Right hindlimb (tissue), 1 donor: ENCODE data around the gene LRAT.
"Not testable (repeated sequence)": the region's sequence is repeated elsewhere in the genome, so short reads cannot be mapped to it uniquely, and the experiment has no call there.

ENCODE experiments used
- DNase-seq: peaks from one replicate; pipeline ENCODE4 v3.0.0-alpha.2; 2018

LRAT gene

DNA sequence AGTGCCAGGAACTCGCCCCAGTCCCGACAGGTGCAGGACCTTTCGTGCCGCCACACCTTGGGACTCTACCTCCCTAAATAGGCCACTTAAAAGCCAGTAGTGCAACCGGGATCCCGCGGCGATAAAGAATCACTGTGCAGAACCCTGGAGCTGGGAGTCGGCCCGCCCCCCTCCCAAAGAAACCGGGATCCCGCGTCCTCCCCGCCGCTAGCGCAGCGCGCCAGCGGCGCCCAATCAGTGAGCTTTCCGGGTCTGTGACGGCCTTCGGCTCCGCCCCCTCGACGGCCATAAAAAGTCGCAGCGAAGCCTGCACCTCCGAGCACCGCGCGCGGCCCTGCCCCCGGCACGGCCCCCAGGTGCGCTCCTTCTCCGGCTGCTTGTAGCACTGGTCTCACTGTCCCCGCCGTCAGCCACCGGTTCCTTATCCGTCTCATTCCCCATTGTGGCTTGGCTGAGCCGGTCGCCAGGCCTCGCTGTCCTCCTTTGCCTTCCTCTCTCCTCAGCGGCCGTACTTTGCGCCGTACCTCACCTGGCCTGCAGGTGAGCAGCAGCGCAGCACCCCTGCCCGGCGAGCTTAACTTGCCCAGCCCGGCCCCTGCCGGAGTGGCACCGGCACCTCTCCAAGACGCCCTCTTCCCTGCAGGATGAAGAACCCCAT lies at the start of gene LRAT:
LRAT (plus strand) TSS at position 318 of the 658 bp plus-strand sequence; CDS start at position 645, 327 bp downstream.
- peak; percentile 48 for DNase-seq

DNA sequence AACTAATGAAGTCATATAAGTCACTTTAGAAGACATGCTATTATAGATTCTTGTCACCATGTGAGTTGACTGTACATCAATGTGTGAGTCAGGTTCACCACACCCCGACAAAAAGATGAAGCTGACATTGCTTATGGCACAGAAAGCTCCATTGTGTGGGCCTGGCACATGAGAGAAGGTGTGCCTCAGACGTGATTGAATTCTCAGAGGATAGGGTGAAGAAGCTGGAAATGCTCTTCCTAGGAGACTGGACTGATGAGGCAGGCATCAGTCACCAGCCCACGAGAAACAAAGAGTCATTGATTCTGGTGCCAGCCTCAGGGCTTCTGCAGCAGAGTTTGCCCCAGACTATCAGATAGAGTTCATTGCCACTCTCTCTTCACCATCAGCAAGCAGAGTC lies 35.9 kb upstream of the LRAT start:
- DNase-seq: no peak

DNA sequence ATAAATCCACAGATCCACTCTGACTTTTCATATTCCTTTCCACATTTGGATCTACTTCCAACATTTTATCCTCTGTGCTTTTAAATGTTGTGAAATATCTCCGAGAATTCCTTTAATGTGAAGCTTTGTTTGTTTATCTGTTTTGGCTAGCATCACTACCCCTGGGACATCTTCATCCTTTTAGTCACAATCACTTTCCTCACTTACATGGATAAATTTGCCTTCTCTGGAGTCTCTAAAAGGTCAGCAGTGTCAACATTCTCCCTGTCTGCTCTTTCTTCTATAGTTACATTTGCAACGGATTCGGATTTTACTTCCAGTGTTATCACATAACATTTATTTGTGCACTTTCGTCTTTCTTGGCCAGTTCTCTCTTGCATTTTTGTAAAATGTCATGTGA lies 34.2 kb upstream of the LRAT start:
- no peak for DNase-seq

DNA sequence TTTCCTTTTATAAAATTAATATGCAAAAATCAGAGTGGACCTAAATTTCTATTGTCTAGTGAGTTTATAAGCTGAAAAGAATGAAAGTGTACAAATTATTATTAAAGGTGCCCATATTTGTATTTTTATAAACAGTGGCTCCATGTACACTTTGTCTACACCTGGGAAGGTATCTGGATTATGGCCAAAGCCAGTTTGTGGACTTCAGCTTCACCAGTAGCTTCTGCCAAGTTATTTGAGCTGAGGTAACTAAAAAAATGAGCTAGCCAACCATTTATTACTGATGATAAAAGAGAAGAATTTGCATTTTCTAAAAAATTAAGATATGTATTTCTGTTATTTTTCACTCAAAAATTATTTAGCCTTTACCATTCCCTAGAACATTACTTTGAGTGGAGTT lies 32.3 kb upstream of the LRAT start:
- no peak for DNase-seq

DNA sequence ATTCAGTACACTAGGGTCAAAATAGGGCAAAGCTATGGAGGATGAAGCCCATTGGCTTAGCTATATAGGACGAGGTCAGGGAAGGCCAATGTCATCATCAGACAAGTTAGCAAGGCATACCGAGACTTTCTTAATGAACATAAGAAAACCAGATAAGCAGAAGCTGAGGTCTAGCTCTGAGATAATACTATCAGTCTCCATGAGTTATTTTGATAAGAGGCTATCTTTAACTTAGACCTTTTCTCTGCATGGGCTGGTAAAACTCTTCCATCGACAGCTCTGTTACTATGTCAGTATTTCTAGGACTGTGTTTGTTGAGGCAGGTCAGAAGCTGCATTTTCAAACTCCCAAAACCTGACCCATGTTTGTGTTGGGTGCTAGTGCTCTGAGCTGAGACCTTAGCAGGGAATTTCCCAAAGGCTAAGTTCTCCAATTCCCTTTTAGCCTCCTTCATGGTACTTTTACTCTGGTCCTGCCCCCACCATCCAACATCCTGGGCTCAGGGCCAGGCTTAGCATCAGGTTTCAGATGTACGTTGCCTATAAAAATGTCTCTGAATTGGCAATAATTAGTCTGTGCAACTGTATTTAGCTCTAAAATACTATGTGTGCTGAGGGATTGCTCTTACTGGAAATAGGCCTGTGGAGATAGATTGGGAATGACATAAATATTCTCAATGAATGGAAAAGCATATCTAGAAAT lies 29.3 kb upstream of the LRAT start:
- DNase-seq: no peak

DNA sequence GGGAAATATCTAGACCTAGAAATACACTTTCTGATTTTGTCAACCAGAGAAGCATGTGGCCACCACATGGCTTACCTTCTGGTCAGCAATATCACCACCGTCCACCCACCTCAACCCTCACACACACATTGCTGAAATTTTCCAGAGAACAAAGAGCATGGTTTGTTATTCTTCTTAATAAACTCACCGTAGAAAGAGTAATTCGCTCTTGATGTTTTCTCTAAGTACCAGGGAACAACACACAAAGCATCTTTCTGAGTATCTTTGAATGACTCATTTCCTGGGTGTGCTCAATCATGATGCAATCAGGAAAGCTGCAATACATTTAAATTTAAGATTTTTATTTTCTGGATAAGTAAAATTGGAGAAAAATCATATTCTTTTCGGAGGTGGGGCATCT lies 24.7 kb upstream of the LRAT start:
- DNase-seq: no peak

DNA sequence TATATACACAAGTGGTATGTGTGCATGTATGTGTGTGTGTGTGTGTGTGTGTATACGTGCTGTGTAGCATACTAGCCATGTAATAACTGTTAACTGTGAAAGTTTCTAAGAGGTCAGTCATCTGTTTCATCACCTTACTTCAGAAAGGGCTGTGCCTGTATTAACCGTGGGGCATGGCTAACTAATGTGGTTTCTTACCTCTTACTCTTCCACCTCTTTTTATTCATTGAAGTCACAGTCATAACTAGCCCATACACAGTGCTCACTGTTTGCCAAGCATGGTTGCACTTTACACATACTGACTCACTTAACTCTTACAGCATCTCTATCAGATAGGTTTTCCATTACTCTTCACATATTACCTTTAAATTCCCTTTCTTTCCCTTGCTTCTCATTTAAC lies 23.7 kb upstream of the LRAT start:
- no peak for DNase-seq

DNA sequence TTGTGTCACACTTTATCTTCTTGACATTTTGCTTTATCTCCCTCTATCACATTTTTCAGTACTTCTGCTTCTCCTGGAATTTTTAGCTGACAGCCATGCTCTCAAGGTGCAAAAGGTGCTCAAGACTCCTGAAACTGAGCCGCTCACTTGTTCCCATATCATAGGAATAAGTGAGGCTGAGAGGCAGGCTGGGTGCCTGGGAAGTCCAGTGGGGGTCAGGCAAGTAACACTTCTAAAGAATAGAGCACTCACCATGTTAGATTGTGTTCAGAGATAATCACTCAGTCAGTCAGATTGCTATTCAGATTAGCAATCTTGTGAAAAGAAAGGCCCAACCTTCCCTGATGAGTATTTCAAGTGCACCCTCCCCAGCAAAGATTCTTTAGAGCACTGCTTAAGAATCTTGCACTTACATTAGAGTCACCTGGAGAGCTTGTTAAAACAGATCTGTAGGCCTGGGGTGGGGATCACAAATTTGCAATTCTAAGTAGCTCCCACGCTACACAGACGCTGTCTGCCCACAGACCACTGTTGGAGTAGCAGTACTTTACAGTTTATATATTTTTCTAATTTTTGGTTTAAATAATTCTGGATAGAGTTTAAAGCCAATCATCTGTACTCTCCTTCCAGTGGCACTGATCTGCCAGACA lies 23.1 kb upstream of the LRAT start:
- DNase-seq: no peak

DNA sequence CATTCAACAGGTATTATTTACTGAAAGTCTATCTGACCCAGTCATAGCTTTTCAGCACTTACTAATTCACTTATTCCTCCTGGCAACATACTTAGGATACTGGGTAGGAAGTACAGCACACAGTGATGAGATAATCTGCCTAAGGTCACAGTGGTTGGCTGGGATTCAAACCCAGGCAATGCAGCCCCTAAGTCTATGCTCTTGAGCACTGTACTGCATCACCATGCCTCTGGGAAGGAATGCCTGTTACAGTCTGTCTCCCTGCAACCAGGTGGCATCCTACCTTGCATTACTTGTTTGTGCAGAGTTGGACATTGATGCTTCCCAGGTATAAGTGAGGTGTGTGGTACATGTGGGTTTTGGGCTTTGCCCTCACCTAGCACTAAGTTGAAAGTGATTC lies 21.5 kb upstream of the LRAT start:
- no peak for DNase-seq

DNA sequence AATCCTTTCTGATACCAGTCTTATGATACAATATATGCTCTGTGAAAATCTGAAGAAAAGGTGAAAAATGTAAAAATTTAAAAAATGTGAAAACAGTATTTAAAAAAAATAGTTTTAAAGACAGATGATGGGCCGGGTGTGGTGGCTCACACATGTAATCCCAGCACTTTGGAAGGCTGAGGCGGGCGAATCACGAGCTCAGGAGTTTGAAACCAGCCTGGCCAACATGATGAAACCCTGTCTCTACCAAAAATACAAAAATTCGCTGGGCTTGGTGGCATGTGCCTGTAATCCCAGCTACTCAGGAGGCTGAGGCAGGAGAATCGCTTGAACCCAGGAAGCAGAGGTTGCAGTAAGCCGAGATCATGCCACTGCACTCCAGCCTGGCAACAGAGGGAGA lies 20.2 kb upstream of the LRAT start:
- DNase-seq: not testable (repeated sequence)

DNA sequence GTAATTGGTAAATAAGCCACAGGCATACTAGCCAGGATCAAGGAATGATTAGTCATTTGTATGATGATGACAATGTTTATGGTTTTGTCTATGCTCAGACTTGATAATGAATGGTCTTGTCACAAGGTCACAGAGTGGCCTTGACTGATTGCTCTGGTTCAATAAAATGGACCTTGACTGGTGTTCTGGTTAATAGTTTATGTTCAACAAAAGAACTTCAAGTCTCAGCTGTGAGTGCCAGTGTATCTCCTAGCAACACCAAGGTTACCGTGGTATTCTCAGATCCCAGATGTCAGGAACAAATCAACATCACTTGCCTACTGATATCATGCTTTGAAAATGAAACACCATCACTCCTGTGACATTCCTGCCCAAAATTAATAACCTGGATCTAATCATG lies 16.3 kb upstream of the LRAT start:
- DNase-seq: no peak

DNA sequence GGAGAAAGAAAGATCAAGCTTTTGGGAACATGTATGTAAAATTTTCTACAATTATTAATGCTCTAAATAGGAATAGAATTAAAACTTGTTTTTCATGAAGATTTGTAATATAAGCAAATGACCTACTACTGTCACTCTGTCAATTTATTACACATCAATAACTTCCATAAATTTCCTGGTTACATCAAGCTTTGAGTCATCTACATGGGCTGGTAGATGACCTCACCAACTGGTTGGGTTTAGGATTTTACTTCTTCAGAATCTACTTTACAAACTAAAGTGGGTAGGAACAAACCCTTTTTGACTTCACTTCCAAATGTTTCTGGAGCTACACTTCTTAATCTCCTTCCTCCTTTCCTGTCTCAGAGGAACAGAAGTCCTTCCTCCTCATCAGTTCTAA lies 12.0 kb upstream of the LRAT start:
- no peak for DNase-seq

DNA sequence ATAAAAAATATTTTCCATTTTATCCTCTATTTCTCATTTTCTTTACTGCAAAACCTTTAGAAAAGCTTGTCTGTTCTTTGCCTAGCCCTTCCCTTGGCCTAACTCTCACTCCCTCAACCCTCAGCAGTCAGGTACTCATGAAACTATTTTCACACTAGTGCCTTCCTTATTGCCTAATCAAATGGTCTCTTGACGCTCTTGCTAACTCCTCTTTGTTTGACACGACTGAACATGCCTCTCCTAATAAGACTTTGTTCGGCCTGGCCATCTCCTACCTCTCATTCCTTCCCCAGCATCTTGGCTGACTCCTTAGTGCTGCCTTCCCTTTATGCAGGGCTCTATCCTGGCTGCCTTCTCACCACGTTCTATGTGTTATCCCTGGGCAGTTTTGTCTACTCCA lies 11.1 kb upstream of the LRAT start:
- DNase-seq: no peak

DNA sequence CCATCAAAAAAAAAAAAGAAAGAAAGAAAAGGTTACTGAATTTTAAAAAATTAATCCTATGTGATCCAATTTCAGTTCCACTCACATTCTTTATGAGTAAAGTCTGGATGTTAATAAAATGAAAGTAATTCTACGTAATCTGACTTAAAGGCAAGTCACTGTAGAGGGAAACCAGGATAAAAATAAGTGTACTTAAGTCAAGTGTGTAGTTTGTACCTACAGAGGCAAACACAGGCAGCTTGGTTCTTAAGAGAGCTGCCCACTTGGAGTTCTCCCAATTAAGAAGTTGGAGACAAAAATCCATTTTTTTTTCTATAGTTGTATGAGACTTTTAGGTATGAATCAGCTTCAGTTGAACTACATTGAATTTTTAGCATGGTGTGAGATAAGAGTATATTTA lies 7.0 kb upstream of the LRAT start:
- no peak for DNase-seq

DNA sequence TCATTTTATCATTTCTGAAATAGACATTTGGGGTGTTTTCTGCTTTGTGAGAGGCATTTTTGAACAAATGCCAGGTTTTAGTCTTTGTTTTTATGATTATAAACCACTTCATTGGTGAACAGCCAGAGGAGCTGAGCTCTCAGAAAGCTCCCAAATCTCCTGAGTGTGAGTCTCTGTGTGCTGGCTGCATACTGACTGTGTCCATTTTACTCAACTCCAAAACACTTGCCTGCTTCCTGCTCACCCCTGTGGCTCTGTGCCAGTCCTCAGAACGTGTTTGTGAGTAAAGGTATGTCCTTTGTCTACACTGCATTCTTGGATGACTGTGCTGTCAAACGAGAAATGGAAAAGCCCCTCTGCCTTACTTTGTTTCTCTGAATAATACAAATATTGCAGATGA lies 5.4 kb upstream of the LRAT start:
- DNase-seq: no peak

DNA sequence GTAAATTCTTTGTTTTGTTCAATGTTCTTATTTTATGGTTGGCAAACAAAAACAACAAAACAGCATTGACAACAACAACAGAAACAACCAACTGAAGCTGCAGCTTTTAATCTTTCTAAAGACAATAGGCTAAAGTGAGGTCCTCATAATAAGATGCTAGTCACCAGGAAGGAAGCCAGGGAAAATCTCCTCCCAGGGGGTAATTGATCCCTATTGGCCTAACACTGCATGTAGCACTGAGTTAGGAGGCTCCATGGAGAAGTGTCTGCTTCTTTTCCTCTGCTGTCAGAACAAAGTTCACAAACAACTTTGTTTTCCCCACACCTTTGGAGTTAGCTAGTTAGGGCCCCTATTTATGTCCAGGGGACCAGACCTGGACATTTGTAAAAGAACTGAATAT lies 4.7 kb upstream of the LRAT start:
- DNase-seq: no peak

DNA sequence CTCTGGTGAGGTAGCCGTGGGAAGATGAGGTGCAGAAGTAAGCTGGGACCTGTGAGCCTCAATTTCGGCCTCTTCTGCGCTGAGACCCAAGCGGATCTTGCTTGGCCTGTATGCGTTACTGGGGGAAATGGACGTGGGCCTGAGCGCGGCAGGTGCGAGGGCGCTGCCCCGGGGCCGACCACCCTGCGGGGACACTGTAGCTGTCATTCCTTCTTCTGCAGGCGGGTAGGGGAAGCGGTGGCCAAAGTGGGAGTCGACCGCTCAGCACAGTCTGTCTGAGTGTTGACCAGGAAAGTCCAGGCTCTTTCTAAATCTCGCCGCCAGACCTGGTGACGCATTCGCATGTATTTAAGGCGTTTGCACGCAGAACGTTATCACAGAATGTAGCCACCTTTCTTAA lies 3.3 kb upstream of the LRAT start:
- DNase-seq: no peak

DNA sequence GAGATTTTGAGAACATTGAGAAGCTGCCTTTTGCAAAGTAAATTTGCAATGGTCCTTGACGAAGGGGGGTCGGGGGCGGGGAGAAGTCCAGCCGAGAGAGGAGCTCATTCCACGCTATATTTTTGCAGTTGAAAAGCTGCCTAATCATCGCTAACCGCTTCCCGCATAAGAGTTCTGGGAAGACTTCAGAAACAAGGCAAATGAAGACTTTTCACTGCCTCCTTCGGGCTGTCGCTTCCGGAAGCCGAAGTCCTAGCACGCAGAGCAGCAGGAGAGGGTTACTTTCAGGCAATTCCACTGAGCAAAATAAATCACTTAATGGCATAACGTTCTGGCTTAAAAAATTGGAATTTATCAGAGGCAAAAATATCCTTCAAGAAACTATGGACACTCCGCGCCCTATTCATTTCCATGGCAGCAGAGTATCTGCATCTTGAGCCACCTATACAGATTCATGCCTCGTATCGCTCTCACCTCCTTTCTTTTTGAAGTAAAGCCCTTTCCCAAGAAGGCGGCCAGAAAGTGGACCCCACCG lies 2.6 kb upstream of the LRAT start:
- no peak for DNase-seq

DNA sequence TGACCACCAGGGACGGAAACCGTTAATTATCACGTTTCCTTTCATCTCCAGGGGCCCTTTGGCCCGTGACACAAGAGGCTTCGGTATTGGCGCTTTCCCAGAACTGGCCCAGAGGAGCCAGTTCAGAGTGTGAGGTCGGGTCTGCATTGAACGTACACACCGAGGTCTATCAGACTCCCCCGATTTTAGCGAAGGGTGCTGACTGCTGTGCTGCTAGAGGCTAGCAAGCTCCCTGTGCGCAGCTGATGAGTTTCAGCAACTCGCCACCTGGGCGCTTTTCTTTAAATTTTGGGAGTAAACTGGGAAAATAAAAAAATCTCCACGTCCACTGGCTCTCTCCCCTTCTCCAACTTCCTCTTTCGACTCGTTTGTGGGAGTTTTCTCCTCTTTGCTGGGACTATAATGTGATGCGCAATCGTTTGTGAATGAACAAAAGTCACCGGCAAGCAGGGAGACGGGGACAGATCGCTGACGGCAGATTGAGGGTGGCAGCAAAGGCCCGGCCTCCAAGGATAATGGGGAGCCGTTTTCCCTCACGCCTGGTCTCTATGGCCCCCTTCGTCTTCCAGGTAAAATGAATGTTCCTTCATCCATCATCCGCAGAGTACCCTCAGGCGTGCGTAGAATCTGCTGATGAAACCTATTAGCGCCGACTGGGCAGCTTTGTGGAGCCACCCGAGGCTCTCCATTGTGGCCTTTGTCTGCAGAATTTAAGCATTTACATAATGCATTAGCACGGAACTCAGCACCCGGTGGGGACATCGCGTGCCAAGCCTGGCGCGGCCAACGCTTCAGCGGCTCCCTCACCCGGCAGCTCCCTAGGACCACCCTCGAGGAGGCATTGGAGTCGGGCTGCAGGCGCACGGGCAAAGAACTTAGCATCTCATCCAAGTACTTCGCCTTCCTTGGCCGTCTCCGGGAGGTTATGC lies 1.6 kb upstream of the LRAT start:
- no peak for DNase-seq

DNA sequence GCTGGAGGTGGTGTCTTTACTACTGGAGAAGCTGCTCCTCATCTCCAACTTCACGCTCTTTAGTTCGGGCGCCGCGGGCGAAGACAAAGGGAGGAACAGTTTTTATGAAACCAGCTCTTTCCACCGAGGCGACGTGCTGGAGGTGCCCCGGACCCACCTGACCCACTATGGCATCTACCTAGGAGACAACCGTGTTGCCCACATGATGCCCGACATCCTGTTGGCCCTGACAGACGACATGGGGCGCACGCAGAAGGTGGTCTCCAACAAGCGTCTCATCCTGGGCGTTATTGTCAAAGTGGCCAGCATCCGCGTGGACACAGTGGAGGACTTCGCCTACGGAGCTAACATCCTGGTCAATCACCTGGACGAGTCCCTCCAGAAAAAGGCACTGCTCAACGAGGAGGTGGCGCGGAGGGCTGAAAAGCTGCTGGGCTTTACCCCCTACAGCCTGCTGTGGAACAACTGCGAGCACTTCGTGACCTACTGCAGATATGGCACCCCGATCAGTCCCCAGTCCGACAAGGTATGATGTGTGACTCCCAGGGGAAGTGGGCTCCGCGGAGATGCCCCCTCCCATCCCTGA lies 634 bp downstream of the LRAT start:
- DNase-seq: no peak

DNA sequence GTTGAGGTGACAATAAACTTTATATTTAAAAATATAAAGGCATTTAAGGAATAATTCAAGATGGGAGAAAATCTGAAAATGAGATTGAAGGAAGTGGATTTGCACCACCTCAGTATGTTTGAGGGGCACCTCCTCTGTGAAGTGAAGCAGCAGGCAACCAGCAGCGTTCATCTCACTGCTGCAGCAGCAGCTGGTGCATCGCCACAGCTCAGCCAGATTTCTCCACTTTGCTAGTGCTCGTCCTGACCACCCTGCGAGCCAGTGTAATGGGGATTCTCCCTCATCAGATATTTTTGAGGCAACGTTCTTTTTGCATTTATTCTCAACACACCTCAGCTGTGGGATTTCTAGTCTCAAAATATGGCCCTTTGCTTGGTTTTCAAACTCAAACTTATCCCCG lies 13.9 kb downstream of the LRAT start:
- no peak for DNase-seq

DNA sequence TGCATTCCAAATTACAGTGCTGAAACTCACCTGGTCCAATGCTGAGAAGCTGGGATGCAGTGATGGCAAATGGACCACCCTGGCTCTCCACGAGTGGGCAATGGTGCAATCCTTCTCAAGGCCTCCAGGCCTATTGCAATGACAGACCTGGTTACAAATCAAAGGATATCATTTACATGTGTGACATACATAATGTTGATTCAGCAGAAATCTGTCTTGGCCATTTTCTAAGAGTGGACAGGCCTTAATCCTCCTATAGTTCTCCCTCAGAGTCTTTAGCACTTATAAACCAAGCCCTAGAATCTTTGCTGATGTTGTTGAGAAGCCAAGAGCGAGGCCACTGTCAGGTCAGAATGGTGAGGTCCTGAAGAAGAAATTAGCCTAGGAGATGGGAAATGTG lies 17.1 kb downstream of the LRAT start:
- no peak for DNase-seq

DNA sequence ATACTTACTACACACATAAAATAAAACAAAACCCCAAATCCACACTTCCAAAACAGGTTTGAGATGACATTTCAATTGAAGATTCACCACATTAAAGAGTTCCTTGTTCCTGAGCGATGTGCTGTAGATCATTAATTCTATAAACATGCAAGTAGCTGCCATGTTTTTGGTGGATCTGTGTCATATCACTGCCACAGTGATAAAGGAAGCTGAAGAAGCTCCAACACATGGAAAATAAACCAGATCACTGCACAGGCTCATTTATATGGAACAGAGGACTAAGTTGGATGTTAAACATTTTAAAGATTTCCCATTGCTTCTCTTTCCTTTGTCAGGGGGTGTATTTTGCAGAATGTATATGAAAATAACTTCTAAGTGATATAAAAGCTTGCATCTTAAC lies 34.5 kb downstream of the LRAT start:
- no peak for DNase-seq
